HPDE6-E6E7 (cell line): ENCODE data around the gene ADAMTS5.

ENCODE experiments used
- DNase-seq: peaks from one replicate; pipeline ENCODE4 v3.0.0; 2011; ENCODE audit warnings: missing footprints; ENCODE audit errors: extremely low spot score

The ADAMTS5 gene

DNA sequence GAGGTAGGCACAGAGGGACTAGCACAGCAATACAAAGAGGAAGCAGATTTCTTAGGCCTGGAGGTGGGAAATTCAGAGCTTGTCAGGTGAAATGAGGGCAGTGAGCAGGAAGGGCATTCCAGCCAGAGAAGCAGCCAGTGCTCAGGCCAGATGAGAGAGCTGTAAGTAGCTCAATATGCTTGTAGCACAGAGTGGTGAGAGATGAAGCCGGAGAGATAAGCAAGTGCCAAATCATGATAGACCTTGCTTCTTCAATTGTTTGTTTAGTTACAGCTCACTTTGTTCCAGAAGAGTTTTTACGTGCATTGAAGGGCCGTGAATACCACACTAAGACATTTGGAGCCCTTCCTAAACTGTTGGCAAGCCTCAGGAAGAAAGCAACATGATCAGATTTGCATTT is 79.6 kb downstream of the ADAMTS5 start:
- DNase-seq = no peak

DNA sequence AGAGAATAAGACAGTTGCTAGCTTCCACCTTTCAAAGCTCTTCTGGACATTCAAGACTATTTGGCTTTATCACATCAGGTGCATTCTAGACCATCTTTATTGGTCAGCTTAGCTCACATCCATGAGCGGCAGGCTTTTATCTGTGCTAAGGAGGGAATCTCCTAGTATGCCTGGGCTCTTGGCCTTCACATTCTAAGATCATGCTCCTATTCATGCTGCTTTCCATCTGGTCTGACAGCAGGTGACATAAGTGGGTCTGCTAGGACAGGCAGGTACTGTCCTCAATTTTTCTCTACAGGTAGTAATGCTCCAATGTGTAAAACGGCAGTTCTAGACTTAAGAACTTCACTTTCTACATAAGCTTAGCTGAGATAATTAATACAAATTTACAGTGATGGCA is 82.5 kb downstream of the ADAMTS5 start:
- no peak for DNase-seq

DNA sequence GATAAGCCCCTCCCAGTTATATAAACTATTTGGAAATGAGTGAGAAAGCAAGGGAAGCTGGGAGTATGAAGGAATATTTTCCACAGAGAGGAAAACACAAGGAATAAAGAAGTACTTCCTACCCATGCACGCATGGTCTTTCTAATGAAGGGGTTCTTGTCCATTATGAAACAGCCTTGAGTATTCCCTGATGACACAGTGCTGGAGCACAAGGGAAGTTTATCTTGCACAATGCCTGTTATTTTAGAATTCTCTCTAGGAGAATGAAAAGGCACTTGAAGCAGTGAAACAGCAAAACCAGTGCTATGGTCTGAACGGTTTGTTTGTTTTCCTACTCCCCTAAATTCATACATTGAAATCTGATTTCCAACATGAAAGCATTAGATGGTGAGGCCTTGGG is 83.1 kb downstream of the ADAMTS5 start:
- no peak for DNase-seq

DNA sequence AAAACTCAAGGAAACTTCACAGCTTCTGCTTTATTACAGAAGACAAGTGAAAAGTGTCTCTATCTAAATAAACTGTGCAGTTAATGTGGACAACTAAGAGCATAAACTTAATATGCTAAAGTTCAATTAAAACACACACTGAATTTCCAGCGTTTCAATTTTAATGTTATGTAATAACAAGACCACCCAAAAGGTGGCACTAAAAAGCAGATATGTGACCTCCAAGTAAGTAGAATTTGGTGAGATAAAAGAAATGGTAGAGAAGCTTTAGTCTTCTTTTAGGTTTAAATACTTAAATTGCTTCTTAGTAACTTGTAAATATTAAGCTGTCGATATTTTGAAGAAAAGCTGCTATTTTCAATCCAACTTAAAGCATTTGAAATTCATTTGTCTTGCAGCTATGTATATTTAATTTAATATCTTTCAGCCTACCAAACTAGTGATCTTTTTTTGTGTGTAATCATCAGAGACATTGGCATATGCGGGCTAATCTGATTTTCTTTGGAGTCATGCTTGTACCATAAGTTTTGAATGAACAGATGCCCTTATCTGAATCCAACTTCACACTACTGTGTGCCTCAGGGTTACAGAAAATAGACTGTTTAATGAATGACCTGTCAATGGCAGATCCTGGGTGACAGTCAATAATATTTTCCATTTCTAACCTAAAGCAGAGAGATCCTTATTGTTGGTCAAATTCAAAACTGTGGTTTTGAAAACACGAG is 85.2 kb downstream of the ADAMTS5 start:
- no peak for DNase-seq

DNA sequence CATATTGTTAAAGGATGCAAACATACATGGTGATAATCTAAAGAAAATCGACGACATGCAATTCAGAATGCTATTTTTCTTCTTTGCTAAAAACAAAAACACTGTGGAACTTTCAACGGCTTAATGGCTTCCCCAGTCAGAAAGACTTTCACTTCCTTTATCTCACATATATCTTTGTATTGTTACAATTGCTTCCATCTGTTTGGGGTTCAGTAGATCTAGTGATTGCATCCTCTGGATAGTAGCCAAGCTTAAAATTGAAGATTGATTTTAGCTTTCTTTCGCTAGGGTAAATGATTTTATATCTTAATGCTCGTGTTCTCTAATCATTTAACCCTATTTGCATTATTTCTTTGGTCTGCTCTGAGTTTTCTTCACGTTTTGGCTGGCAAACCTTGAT is 89.9 kb downstream of the ADAMTS5 start:
- DNase-seq = no peak

DNA sequence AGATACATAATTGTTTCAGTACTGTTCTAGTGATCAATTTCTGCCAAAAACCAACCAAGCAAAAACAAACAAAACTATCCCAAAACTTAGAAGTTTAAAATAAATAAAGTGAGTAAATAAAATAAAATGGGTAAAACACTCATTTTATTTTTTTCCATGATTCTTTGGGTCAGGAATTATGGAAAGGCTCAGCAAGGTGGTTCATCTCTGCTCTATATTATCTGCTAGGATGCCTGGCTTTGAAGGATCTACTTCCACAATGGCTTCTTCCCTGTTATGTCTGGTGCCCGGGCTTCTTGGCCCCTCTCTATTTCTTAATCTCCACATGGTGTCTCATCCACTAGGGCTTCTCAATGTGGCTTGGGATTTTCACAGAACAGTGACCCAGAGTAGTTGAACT is 92.5 kb downstream of the ADAMTS5 start:
- DNase-seq = no peak
